Heart left ventricle (tissue), 16 donors: ENCODE results near the gene STIP1. TPM values are rescaled to one million over a fixed set of nuclear protein-coding genes. Genes with fewer than 3 reads are reported as not detected.

ENCODE experiments used
- ATAC-seq, 4 donors: fragments of 200-7000 bp; cut with Tn5 transposase; one replicate each; pipeline ENCODE4 v1.9.1; 2020 to 2022; ENCODE audit warnings: moderate library complexity in 4 of 4, mild to moderate bottlenecking in 3 of 4, moderate number of reproducible peaks in 1 of 4
- DNase-seq, 5 donors: peaks; one replicate each; pipeline ENCODE4 v3.0.0-alpha.2; 2020
- H3K27ac ChIP-seq, 12 donors: fragments of 200-600 bp; sonication (generic) in 4 of 12; one replicate each; pipeline versions ENCODE4 v1.5.0 to v1.8.0; 2016 to 2022; ENCODE audit warnings: mild to moderate bottlenecking in 2 of 12
- H3K27me3 ChIP-seq, 9 donors: fragments of 200-600 bp; sonication (generic) in 2 of 9; one replicate each; pipeline versions ENCODE4 v1.5.1 to v1.8.0; 2016 to 2022; ENCODE audit warnings: mild to moderate bottlenecking in 3 of 9
- H3K36me3 ChIP-seq, 9 donors: fragments of 200-600 bp; sonication (generic) in 2 of 9; one replicate each; pipeline versions ENCODE4 v1.5.0 to v1.8.0; 2018 to 2022; ENCODE audit warnings: mild to moderate bottlenecking in 2 of 9
- H3K4me1 ChIP-seq, 12 donors: fragments of 200-600 bp; sonication (generic) in 4 of 12; one replicate each; pipeline versions ENCODE4 v1.5.0 to v1.8.0; 2016 to 2022; ENCODE audit warnings: mild to moderate bottlenecking in 3 of 12
- H3K4me3 ChIP-seq, 12 donors: fragments of 200-600 bp; sonication (generic) in 4 of 12; one replicate each; pipeline versions ENCODE4 v1.5.0 to v1.8.0; 2017 to 2022; ENCODE audit warnings: mild to moderate bottlenecking in 9 of 12, moderate library complexity in 4 of 12
- H3K9me3 ChIP-seq, 12 donors: fragments of 200-600 bp; sonication (generic) in 4 of 12; one replicate each; pipeline versions ENCODE4 v1.5.0 to v1.8.0; 2016 to 2022; ENCODE audit warnings: mild to moderate bottlenecking in 1 of 12
- CTCF ChIP-seq, 12 donors: fragments of 200-600 bp; sonication (generic) in 4 of 12; IDR thresholded peaks; one replicate each; pipeline versions ENCODE4 v1.5.0 to v1.8.0; 2018 to 2022; ENCODE audit warnings: antibody characterized with exemption in 12 of 12, mild to moderate bottlenecking in 5 of 12
- POLR2A ChIP-seq, 2 donors: fragments of 450-650 bp; IDR thresholded peaks; one replicate each; pipeline ENCODE4 v1.6.1; 2017; ENCODE audit warnings: antibody characterized with exemption in 2 of 2, mild to moderate bottlenecking in 2 of 2, moderate library complexity in 2 of 2
- WGBS, 4 donors: extraction: QIAGEN DNeasy Blood & Tissue Kit in 2 of 4; methylation state at CpG; one replicate each; pipeline versions ENCODE4 v1.1.5 to v1.1.7; 2013 to 2018; 5-methylcytosine and 5-hydroxymethylcytosine counted together
- intact Hi-C, 10 donors: fragments of 100-400 bp; cut with DNase I; formaldehyde crosslinking; loops; one replicate each; pipeline versions ENCODE4 v1.11.1 to v1.14.2; 2022
- polyA plus RNA-seq, 2 donors: library from polyadenylated mRNA; stranded (reverse); fragments of 200-250 nt; gene quantifications; one replicate each; pipeline ENCODE4 v1.2.3, GENCODE V29; 2013
- total RNA-seq, 9 donors: library from RNA; depleted of rRNA in 2 of 9; stranded (reverse); fragments of >200 nt in 2 of 9; fragmentation: NEBNext Ultra II Directional in 3 of 9; extraction: Animal tissue kit (Norgen Biotek cat#: 25700) in 3 of 9; gene quantifications; one replicate each; pipeline versions ENCODE4 v1.1.0 to v1.2.4, GENCODE V29; 2016 to 2023
- donor health status: ischemic (EF 13 %, LVEDD 7.1; RV severe dilation, severe dysfunction).
- donor health status: healthy with polysubstance abuse.
- donor health status: DM: no; HTN: yes; CAD: no.
- donor health status: DM: no; HTN: no; CAD: no.
- donor health status: ischemic (EF 25% LVEDD 6.9; RV normal size, moderate dysfunction).
- donor health status: ischemic (EF 25% LVEDD 5.7; RV mildly dilated, moderate dysfunction).
- donor health status: healthy.
- donor health status: DM: yes; HTN: yes; CAD: no.
- donor health status: ischemic (EF 35%, LVEDD 5.7; RV mildly dilated, moderate dysfunction).
- donor health status: nonischemic (EF 11% LVEDD 7.7; RV severe dilation, severe dysfunction).
- donor health status: DM: yes; HTN: yes; CAD: no.
- donor health status: PGD.
- donor health status: ischemic (EF 29% LVEDD 5.4; RV normal size, mild dysfunction).
- donor health status: nonischemic (EF 23%, LVEDD 6.1; RV moderate dilation, normal function).

STIP1 gene
- total and polyA plus RNA-seq, 11 donors: 68.8 to 175 (median 88.8) TPM

DNA sequence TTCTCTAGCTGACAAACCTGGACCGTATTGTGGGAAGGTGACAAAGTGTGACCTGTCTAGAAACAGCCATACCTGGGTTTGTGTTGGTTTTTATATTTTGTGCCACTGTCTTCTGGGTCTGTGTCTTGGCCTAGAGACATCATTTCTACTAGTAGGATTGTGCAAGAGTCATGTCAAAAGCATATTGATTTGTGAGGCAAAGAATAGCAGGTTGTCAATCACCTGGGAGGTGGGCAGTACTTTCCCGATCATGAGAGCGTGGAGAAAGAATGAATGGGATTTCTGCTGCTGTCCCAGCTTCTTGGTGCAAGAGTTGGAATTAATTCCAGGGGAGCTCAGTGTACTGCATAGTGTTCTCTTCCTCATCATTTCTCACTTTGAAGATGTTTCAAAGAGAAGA, 15.6 kb downstream of the STIP1 start:
- ATAC-seq (no peak), DNase-seq (peak in 1 of 5 donors; percentile 1)
- Histone ChIP-seq H3K27ac (no peak overlapping the region), H3K4me1 (peaks cover 0 to 28% (median 14%) of the 10 kb centered on the region in 12 donors), H3K9me3 (no peaks in the 10 kb centered on the region), H3K4me3 (no peak overlapping the region), H3K27me3 (no peaks in the 10 kb centered on the region), H3K36me3 (peaks cover 0 to 88% (median 81%) of the 10 kb centered on the region in 9 donors)
- intact Hi-C loops: loop anchor here in 6 of 10 donors (5.0 kb wide), 2 partner anchors 101 to 156 kb away; partner anchors contain the start of genes CATSPERZ (in 5 of the 6) and RPS6KA4 (in 1 of the 6)
- WGBS, 4 donors: 59 to 80% (median 71%) methylated on average over 3 of the region's 3 CpGs
- TF ChIP-seq POLR2A (IDR thresholded peaks at IDR 0.05) (no peak), CTCF (IDR thresholded peaks at IDR 0.05) (no peak)

- Histone ChIP-seq H3K4me1 (peaks cover 0 to 33% (median 23%) of the 10 kb centered on the region in 12 donors), H3K9me3 (no peaks in the 10 kb centered on the region)
- WGBS, 4 donors: 87 to 96% (median 94%) methylated on average over 9 of the region's 9 CpGs
Measured at GRCh38 chr11:64202992-64203391, 17.0 kb downstream of the STIP1 start.

GRCh38 chr11:64203421-64204079, 17.6 kb downstream of the STIP1 start:
- Histone ChIP-seq H3K4me1 (peaks cover 0 to 39% (median 25%) of the 10 kb centered on the region in 12 donors), H3K36me3 (peaks cover 0 to 69% (median 61%) of the 10 kb centered on the region in 9 donors), H3K4me3 (no peak overlapping the region), H3K9me3 (no peaks in the 10 kb centered on the region), H3K27me3 (no peaks in the 10 kb centered on the region), H3K27ac (no peak overlapping the region)
- WGBS, 4 donors: 92 to 93% (median 93%) methylated on average over 27 of the region's 27 CpGs
- DNase-seq: peak in 2 of 5 donors; percentile 26 to 44
- ATAC-seq: no peak
- no peak for TF ChIP-seq POLR2A (IDR thresholded peaks at IDR 0.05)
- no peak for TF ChIP-seq CTCF (IDR thresholded peaks at IDR 0.05)
- intact Hi-C loops: loop anchor here (1.0 to 5.0 kb wide), 7 partner anchors 96 to 154 kb away; partner anchors contain the start of genes CATSPERZ (in 6 of the 10), ESRRA (in 1 of the 10) and RPS6KA4 (in 1 of the 10)

More at GRCh38 chr11:64202992-64203391, 17.0 kb downstream of the STIP1 start:
- no peak overlapping the region for H3K4me3 ChIP-seq
- TF ChIP-seq CTCF (IDR thresholded peaks at IDR 0.05) (no peak), POLR2A (IDR thresholded peaks at IDR 0.05) (no peak)
- DNase-seq: peak in 2 of 5 donors; percentile 18 to 24
- no peak overlapping the region for H3K27ac ChIP-seq
- H3K27me3 ChIP-seq: no peaks in the 10 kb centered on the region
- intact Hi-C loops: loop anchor here in 6 of 10 donors (5.0 kb wide), 2 partner anchors 99 to 154 kb away; partner anchors contain the start of genes CATSPERZ (in 5 of the 6) and RPS6KA4 (in 1 of the 6)
- peaks cover 0 to 73% (median 67%) of the 10 kb centered on the region in 9 donors for H3K36me3 ChIP-seq
- ATAC-seq: no peak

DNA sequence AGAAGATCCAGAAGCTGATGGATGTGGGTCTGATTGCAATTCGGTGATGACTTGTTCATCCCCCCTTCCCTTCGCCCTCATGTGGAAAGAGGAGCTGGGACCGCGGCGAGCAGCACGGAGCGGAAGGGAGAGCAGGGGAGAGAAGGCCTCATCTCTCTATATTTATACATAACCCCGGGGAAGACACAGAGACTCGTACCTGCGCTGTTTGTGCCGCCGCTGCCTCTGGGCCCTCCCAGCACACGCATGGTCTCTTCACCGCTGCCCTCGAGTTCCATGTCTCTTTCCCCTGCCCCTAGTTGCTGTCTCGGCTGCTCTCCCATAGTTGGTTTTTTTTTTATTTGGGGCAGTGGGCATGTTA, 18.1 kb downstream of the STIP1 start:
- H3K9me3 ChIP-seq: no peaks in the 10 kb centered on the region
- H3K4me1 ChIP-seq: peaks cover 0 to 44% (median 27%) of the 10 kb centered on the region in 12 donors
- intact Hi-C loops: loop anchor here (1.0 to 5.0 kb wide), 7 partner anchors 95 to 153 kb away; partner anchors contain the start of genes CATSPERZ (in 6 of the 10), ESRRA (in 1 of the 10) and RPS6KA4 (in 1 of the 10)
- H3K4me3 ChIP-seq: no peak overlapping the region
- 86 to 89% (median 87%) methylated on average over 16 of the region's 16 CpGs for WGBS, 4 donors
- peaks cover 0 to 69% (median 56%) of the 10 kb centered on the region in 9 donors for H3K36me3 ChIP-seq
- peak in 2 of 5 donors; percentile 17 to 48 for DNase-seq
- peak overlapping the region in 1 of 12 donors; percentile 44 for H3K27ac ChIP-seq
- TF ChIP-seq CTCF (IDR thresholded peaks at IDR 0.05) (no peak), POLR2A (IDR thresholded peaks at IDR 0.05) (no peak)
- no peaks in the 10 kb centered on the region for H3K27me3 ChIP-seq
- ATAC-seq: no peak
